ENCODE measurements around the gene FRY. TPM values are rescaled to one million over a fixed set of nuclear protein-coding genes. Genes with fewer than 3 reads are reported as not detected.

FRY gene
- total and polyA plus RNA-seq, 9 of the 15 experiments (the other 6 are each of a cell fraction or from before 2014, with no cell fraction given), result 0.03 to 0.31 (median 0.11) TPM; not detected in 3

DNA sequence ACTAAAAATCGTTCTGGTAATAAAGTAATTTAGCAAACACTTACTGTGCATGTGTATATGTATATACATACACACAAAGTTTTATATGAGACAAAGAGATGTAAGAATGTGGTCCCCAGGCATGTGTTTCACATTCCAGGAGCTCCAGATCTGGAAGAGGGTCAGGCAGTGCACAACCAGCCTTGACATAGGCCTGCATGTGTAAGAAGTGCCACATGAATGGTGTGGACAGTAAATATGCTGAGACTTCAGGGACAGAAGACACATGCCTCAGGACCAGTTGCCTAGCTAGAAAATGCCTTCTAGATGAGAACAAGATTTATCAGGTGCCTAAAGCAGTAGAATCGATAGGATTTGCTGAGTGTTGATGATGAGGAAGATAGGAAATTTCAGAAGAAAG, 76.4 kb downstream of the FRY start:
- ATAC-seq (no peak), FAIRE-seq (no peak), DNase-seq (ENCODE audit: extremely low read depth in 1 of 4, low spot score in 3 of 4) (no peak)
- Histone ChIP-seq H3K4me1 (replicated peaks in 1 of 2; ENCODE audit: control insufficient read depth in 2 of 2, insufficient read depth in 2 of 2, low read length in 2 of 2) (no peaks in the 10 kb centered on the region), H3K27me3 (ENCODE audit: control insufficient read depth in 2 of 2, insufficient read depth in 2 of 2, low read length in 2 of 2) (no peaks in the 10 kb centered on the region), H3K4me2 (ENCODE audit: insufficient read depth, low read length) (no peak overlapping the region), H3K9me3 (replicated peaks; ENCODE audit: control insufficient read depth, insufficient read depth, low read depth, low read length) (no peaks in the 10 kb centered on the region), H4K20me1 (replicated peaks; ENCODE audit: control insufficient read depth, insufficient read depth, low read length) (no peaks in the 10 kb centered on the region), H3K4me3 (no peak overlapping the region), H2AFZ (ENCODE audit: low read depth, low read length) (no peak overlapping the region), H3K9me1 (ENCODE audit: control insufficient read depth, insufficient read depth, low read length) (no peaks in the 10 kb centered on the region), H3K27ac (ENCODE audit: extremely low read depth, low read depth, low read length) (no peak overlapping the region), H3K9ac (ENCODE audit: insufficient read depth in 1 of 2, low read depth in 2 of 2, low read length in 2 of 2) (no peak overlapping the region), H3K36me3 (ENCODE audit: control insufficient read depth, insufficient read depth, low read length) (no peaks in the 10 kb centered on the region), H3K79me2 (ENCODE audit: control insufficient read depth, insufficient read depth, low read length) (no peaks in the 10 kb centered on the region)
- 4% methylated on average over 2 of the region's 2 CpGs for WGBS (ENCODE audit: insufficient coverage, low coverage, missing lambda C conversion rate)
- in situ Hi-C loops (cut with MboI) (no loop called here), intact Hi-C loops (cut with micrococcal nuclease) (no loop called here)
- ChIA-PET POLR2A (no interaction called here), CTCF (ENCODE audit: low intra/inter-chr PET ratio) (no interaction called here)
- BruUV-seq (replicated peaks), result no TSS peak
- no peak for TF ChIP-seq SP2 (IDR thresholded peaks at IDR 0.05; ENCODE audit: extremely low read depth, low read depth, low read length, poor library complexity, severe bottlenecking)
- no peak for TF ChIP-seq RBM14 (IDR thresholded peaks at IDR 0.05; ENCODE audit: borderline replicate concordance, insufficient read depth, low read depth, low read length)
- TF ChIP-seq, protein P1, sequence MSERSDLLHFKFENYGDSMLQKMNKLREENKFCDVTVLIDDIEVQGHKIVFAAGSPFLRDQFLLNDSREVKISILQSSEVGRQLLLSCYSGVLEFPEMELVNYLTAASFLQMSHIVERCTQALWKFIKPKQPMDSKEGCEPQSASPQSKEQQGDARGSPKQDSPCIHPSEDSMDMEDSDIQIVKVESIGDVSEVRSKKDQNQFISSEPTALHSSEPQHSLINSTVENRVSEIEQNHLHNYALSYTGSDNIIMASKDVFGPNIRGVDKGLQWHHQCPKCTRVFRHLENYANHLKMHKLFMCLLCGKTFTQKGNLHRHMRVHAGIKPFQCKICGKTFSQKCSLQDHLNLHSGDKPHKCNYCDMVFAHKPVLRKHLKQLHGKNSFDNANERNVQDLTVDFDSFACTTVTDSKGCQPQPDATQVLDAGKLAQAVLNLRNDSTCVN (CRISPR knock-in tag; IDR thresholded peaks at IDR 0.05), result no peak
- no peak for TF ChIP-seq TRIM28 (IDR thresholded peaks at IDR 0.05)
- TF ChIP-seq ZNF780A (CRISPR knock-in tag; IDR thresholded peaks at IDR 0.05), result no peak
- TF ChIP-seq, protein P2, sequence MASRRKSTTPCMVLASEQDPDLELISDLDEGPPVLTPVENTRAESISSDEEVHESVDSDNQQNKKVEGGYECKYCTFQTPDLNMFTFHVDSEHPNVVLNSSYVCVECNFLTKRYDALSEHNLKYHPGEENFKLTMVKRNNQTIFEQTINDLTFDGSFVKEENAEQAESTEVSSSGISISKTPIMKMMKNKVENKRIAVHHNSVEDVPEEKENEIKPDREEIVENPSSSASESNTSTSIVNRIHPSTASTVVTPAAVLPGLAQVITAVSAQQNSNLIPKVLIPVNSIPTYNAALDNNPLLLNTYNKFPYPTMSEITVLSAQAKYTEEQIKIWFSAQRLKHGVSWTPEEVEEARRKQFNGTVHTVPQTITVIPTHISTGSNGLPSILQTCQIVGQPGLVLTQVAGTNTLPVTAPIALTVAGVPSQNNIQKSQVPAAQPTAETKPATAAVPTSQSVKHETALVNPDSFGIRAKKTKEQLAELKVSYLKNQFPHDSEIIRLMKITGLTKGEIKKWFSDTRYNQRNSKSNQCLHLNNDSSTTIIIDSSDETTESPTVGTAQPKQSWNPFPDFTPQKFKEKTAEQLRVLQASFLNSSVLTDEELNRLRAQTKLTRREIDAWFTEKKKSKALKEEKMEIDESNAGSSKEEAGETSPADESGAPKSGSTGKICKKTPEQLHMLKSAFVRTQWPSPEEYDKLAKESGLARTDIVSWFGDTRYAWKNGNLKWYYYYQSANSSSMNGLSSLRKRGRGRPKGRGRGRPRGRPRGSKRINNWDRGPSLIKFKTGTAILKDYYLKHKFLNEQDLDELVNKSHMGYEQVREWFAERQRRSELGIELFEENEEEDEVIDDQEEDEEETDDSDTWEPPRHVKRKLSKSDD (conservative IDR thresholded peaks at IDR 0.05; ENCODE audit: low read length), result no peak
- no peak for TF ChIP-seq TBL1XR1 (IDR thresholded peaks at IDR 0.05; ENCODE audit: low read length in 2 of 2)
- TF ChIP-seq ZNF121 (CRISPR knock-in tag; conservative IDR thresholded peaks at IDR 0.05), result no peak
- no peak for TF ChIP-seq PML (IDR thresholded peaks at IDR 0.05; ENCODE audit: low read length)
- TF ChIP-seq STAT5B (CRISPR knock-in tag; IDR thresholded peaks at IDR 0.05), result no peak
- no peak for TF ChIP-seq ZC3H11A (IDR thresholded peaks at IDR 0.05; ENCODE audit: low read depth, low read length)
- TF ChIP-seq, protein P3, sequence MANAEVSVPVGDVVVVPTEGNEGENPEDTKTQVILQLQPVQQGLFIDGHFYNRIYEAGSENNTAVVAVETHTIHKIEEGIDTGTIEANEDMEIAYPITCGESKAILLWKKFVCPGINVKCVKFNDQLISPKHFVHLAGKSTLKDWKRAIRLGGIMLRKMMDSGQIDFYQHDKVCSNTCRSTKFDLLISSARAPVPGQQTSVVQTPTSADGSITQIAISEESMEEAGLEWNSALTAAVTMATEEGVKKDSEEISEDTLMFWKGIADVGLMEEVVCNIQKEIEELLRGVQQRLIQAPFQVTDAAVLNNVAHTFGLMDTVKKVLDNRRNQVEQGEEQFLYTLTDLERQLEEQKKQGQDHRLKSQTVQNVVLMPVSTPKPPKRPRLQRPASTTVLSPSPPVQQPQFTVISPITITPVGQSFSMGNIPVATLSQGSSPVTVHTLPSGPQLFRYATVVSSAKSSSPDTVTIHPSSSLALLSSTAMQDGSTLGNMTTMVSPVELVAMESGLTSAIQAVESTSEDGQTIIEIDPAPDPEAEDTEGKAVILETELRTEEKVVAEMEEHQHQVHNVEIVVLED (CRISPR knock-in tag; IDR thresholded peaks at IDR 0.05), result no peak
- TF ChIP-seq, protein P4, sequence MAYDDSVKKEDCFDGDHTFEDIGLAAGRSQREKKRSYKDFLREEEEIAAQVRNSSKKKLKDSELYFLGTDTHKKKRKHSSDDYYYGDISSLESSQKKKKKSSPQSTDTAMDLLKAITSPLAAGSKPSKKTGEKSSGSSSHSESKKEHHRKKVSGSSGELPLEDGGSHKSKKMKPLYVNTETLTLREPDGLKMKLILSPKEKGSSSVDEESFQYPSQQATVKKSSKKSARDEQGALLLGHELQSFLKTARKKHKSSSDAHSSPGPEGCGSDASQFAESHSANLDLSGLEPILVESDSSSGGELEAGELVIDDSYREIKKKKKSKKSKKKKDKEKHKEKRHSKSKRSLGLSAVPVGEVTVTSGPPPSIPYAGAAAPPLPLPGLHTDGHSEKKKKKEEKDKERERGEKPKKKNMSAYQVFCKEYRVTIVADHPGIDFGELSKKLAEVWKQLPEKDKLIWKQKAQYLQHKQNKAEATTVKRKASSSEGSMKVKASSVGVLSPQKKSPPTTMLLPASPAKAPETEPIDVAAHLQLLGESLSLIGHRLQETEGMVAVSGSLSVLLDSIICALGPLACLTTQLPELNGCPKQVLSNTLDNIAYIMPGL (CRISPR knock-in tag; IDR thresholded peaks at IDR 0.05), result no peak
- no peak for TF ChIP-seq EGR1 (conservative IDR thresholded peaks at IDR 0.05)
- no peak for TF ChIP-seq CBX2 (IDR thresholded peaks at IDR 0.05; ENCODE audit: insufficient read depth, low read length, poor library complexity, severe bottlenecking)

Data from K562 (cell line).